H9 (cell line): ENCODE results near the gene MARCHF9. TPM values are rescaled to one million over a fixed set of nuclear protein-coding genes. Genes with fewer than 3 reads are reported as not detected.

Source experiments
- DNase-seq: peaks from one replicate; pipeline ENCODE4 v3.0.0-alpha.2; 2017
- H2AFZ ChIP-seq: one replicate; pipeline ENCODE4 v1.6.1; 2013; ENCODE audit warnings: mild to moderate bottlenecking, low read length, control low read depth, moderate library complexity
- H2AK5ac ChIP-seq: 2 replicates; pipeline ENCODE4 v1.6.1; 2013; ENCODE audit warnings: low read length, control low read depth, mixed read lengths; ENCODE audit not compliant: insufficient read length
- H2BK120ac ChIP-seq: one replicate; pipeline ENCODE4 v1.6.1; 2013; ENCODE audit warnings: low read depth, mild to moderate bottlenecking, low read length, control low read depth, inconsistent platforms; ENCODE audit not compliant: poor library complexity, severe bottlenecking
- H2BK12ac ChIP-seq: 2 replicates; pipeline ENCODE4 v1.6.1; 2013; ENCODE audit warnings: low read length, control low read depth, mixed read lengths, low read depth; ENCODE audit not compliant: insufficient read length
- H2BK15ac ChIP-seq: 2 replicates; pipeline ENCODE4 v1.6.1; 2013; ENCODE audit warnings: low read depth, low read length, control low read depth
- H2BK20ac ChIP-seq: one replicate; pipeline ENCODE4 v1.6.1; 2013; ENCODE audit warnings: low read depth, mild to moderate bottlenecking, low read length, control low read depth, inconsistent platforms; ENCODE audit not compliant: poor library complexity, severe bottlenecking
- H2BK5ac ChIP-seq: 2 replicates; pipeline ENCODE4 v1.6.1; 2013; ENCODE audit warnings: low read length, control low read depth, mixed read lengths; ENCODE audit not compliant: insufficient read length
- H3K14ac ChIP-seq: 2 replicates; pipeline ENCODE4 v1.6.1; 2013; ENCODE audit warnings: low read length, control low read depth; ENCODE audit not compliant: insufficient read depth
- H3K18ac ChIP-seq: 2 replicates; pipeline ENCODE4 v1.6.1; 2013; ENCODE audit warnings: low read depth, mild to moderate bottlenecking, mixed read lengths, low read length, control low read depth; ENCODE audit not compliant: insufficient read length
- H3K23ac ChIP-seq: 2 replicates; pipeline ENCODE4 v1.6.1; 2013; ENCODE audit warnings: low read length, control low read depth, mixed read lengths, low read depth; ENCODE audit not compliant: insufficient read length
- H3K23me2 ChIP-seq: 2 replicates; pipeline ENCODE4 v1.6.1; 2013; ENCODE audit warnings: low read depth, mild to moderate bottlenecking, mixed read lengths, low read length, control low read depth; ENCODE audit not compliant: insufficient read length, poor library complexity, severe bottlenecking
- H3K27ac ChIP-seq: 2 replicates; pipeline ENCODE4 v1.5.1; 2013; ENCODE audit warnings: low read length, control low read depth, mixed read lengths, low read depth; ENCODE audit not compliant: insufficient read length
- H3K27me3 ChIP-seq: 2 replicates; pipeline ENCODE4 v1.6.1; 2013; ENCODE audit warnings: low read length, control low read depth, inconsistent platforms; ENCODE audit not compliant: insufficient read depth
- H3K4ac ChIP-seq: 2 replicates; pipeline ENCODE4 v1.6.1; 2013; ENCODE audit warnings: low read depth, mild to moderate bottlenecking, control low read depth, inconsistent platforms, low read length, moderate library complexity
- H3K4me1 ChIP-seq: 2 replicates; pipeline ENCODE4 v1.6.1; 2013; ENCODE audit warnings: low read length, control low read depth, inconsistent platforms; ENCODE audit not compliant: insufficient read depth
- H3K4me2 ChIP-seq: 2 replicates; pipeline ENCODE4 v1.6.1; 2013; ENCODE audit warnings: low read length, control low read depth, mixed read lengths; ENCODE audit not compliant: insufficient read length, insufficient read depth
- H3K56ac ChIP-seq: 2 replicates; pipeline ENCODE4 v1.6.1; 2013; ENCODE audit warnings: low read depth, mild to moderate bottlenecking, mixed read lengths, low read length, control low read depth; ENCODE audit not compliant: insufficient read length
- H3K79me1 ChIP-seq: 2 replicates; pipeline ENCODE4 v1.6.1; 2013; ENCODE audit warnings: low read depth, mild to moderate bottlenecking, moderate library complexity, low read length, control low read depth, inconsistent platforms; ENCODE audit not compliant: insufficient read depth, poor library complexity, severe bottlenecking
- H3K79me2 ChIP-seq: 2 replicates; pipeline ENCODE4 v1.6.1; 2013; ENCODE audit warnings: low read length, control low read depth, inconsistent platforms; ENCODE audit not compliant: insufficient read depth
- H3K9ac ChIP-seq: 2 replicates; pipeline ENCODE4 v1.6.1; 2013; ENCODE audit warnings: low read length, control low read depth, mixed read lengths; ENCODE audit not compliant: insufficient read length; ENCODE audit errors: extremely low read depth
- H3K9me3 ChIP-seq: one replicate; pipeline ENCODE4 v1.6.1; 2013; ENCODE audit warnings: low read depth, low read length, inconsistent platforms; ENCODE audit not compliant: control insufficient read depth
- H3T11ph ChIP-seq: one replicate; pipeline ENCODE4 v1.6.1; 2013; ENCODE audit warnings: mild to moderate bottlenecking, low read length, control low read depth, inconsistent platforms
- H4K20me1 ChIP-seq: one replicate; pipeline ENCODE4 v1.6.1; 2013; ENCODE audit not compliant: control insufficient read depth, insufficient read length, insufficient read depth
- H4K5ac ChIP-seq: 2 replicates; pipeline ENCODE4 v1.6.1; 2013; ENCODE audit warnings: low read depth, mild to moderate bottlenecking, mixed read lengths, low read length, control low read depth; ENCODE audit not compliant: insufficient read length
- H4K8ac ChIP-seq: replicated peaks from 2 replicates; pipeline ENCODE4 v1.6.1; 2013; ENCODE audit warnings: low read length, control low read depth, mixed read lengths, low read depth; ENCODE audit not compliant: insufficient read length
- H4K91ac ChIP-seq: 2 replicates; pipeline ENCODE4 v1.6.1; 2013; ENCODE audit warnings: low read depth, mild to moderate bottlenecking, moderate library complexity, mixed read lengths, low read length, control low read depth; ENCODE audit not compliant: insufficient read length
- H3K27ac Mint-ChIP-seq, 3 experiments: 2 replicates in 2 of 3; 3 replicates in 1 of 3; pipeline ENCODE4 v1.8.0; 2020 to 2021; ENCODE audit warnings: mixed read lengths in 3 of 3, mild to moderate bottlenecking in 1 of 3, moderate library complexity in 1 of 3
- H3K27me3 Mint-ChIP-seq: 2 replicates; pipeline ENCODE4 v1.8.0; 2021; ENCODE audit warnings: low read depth, mild to moderate bottlenecking, moderate library complexity, mixed read lengths
- H3K36me3 Mint-ChIP-seq, 3 experiments: 2 replicates in 2 of 3; 3 replicates in 1 of 3; pipeline ENCODE4 v1.8.0; 2020 to 2021; ENCODE audit warnings: low read depth in 3 of 3, mixed read lengths in 3 of 3; ENCODE audit not compliant: insufficient read depth in 1 of 3
- H3K4me1 Mint-ChIP-seq, 2 experiments: 2 replicates each; pipeline ENCODE4 v1.8.0; 2020; ENCODE audit warnings: mixed read lengths in 2 of 2
- H3K4me3 Mint-ChIP-seq, 2 experiments: 2 replicates in 1 of 2; 3 replicates in 1 of 2; pipeline ENCODE4 v1.8.0; 2020 to 2021; ENCODE audit warnings: mild to moderate bottlenecking in 2 of 2, mixed read lengths in 2 of 2, moderate library complexity in 1 of 2
- H3K9me3 Mint-ChIP-seq, 2 experiments: 2 replicates in 1 of 2; 3 replicates in 1 of 2; pipeline ENCODE4 v1.8.0; 2020; ENCODE audit warnings: mild to moderate bottlenecking in 2 of 2, mixed read lengths in 2 of 2, moderate library complexity in 1 of 2
- CTCF ChIP-seq: fragments of 200-600 bp; sonication (generic); conservative IDR thresholded peaks from 3 replicates; pipeline ENCODE4 v1.8.0; 2021; ENCODE audit warnings: antibody characterized with exemption, mild to moderate bottlenecking
- WGBS: extraction: QIAGEN DNeasy Blood & Tissue Kit; methylation state at CpG from one replicate; pipeline ENCODE4 v1.1.7; 2013; ENCODE audit warnings: missing lambda C conversion rate, low lambda C conversion rate, mixed read lengths; ENCODE audit not compliant: insufficient read length; ENCODE audit errors: extremely low coverage; 5-methylcytosine and 5-hydroxymethylcytosine counted together
- total RNA-seq: library from RNA; stranded (reverse); gene quantifications from 2 replicates; pipeline ENCODE4 v1.2.1, GENCODE V29; 2021

Gene MARCHF9
- total RNA-seq, 1 experiment from 2014 or later, result 20.5 TPM

GRCh38 chr12:57808351-57808750, 53.4 kb downstream of the MARCHF9 start:
- peaks cover 0 to 11% (median 3%) of the 10 kb centered on the region in 3 experiments; a peak in 3 of 7 replicates for H3K36me3 Mint-ChIP-seq
- no CpG with 5 or more reads among the region's 5 CpGs for WGBS
- Histone ChIP-seq H2BK120ac (no peak overlapping the region), H3K14ac (no peak overlapping the region), H4K91ac (no peak overlapping the region), H4K8ac (no peak overlapping the region), H3K4me1 (no peaks in the 10 kb centered on the region; the same call in 1 of the 2 replicates), H2BK5ac (no peak overlapping the region), H2AFZ (no peak overlapping the region), H3K18ac (no peak overlapping the region), H2BK20ac (no peak overlapping the region), H3K23me2 (no peaks in the 10 kb centered on the region), H3T11ph (no peak overlapping the region), H3K23ac (no peak overlapping the region), H3K27me3 (no peaks in the 10 kb centered on the region), H3K4ac (no peak overlapping the region), H3K79me2 (no peaks in the 10 kb centered on the region), H3K79me1 (no peaks in the 10 kb centered on the region), H3K9ac (no peak overlapping the region), H3K4me2 (no peak overlapping the region), H2BK12ac (no peak overlapping the region), H2AK5ac (no peak overlapping the region), H3K27ac (no peak overlapping the region), H3K56ac (no peak overlapping the region), H4K20me1 (no peaks in the 10 kb centered on the region), H2BK15ac (no peak overlapping the region), H4K5ac (no peak overlapping the region), H3K9me3 (no peaks in the 10 kb centered on the region)
- no peak for TF ChIP-seq CTCF
- no peaks in the 10 kb centered on the region for H3K9me3 Mint-ChIP-seq
- H3K4me1 Mint-ChIP-seq, result peaks cover 2 to 3% of the 10 kb centered on the region in 2 experiments; a peak in 3 of 4 replicates
- DNase-seq, result no peak
- H3K4me3 Mint-ChIP-seq, result no peak overlapping the region
- no peaks in the 10 kb centered on the region for H3K27me3 Mint-ChIP-seq
- H3K27ac Mint-ChIP-seq, result no peak overlapping the region
